Fibroblast of pulmonary artery (primary cell): ENCODE results near the gene ZNHIT6.
"Not testable (repeated sequence)": the region's sequence is repeated elsewhere in the genome, so short reads cannot be mapped to it uniquely, and the experiment has no call there.

Source experiments
- DNase-seq: peaks from one replicate; pipeline ENCODE4 v3.0.0-alpha.2; 2010; ENCODE audit warnings: low read depth
- H3K4me3 ChIP-seq: replicated peaks from 2 replicates; pipeline ENCODE4 v1.5.1; 2011; ENCODE audit warnings: low read depth, mild to moderate bottlenecking, control low read depth, low read length, moderate library complexity
- TF ChIP-seq, protein P1 (sequence below): IDR thresholded peaks from 2 replicates; pipeline ENCODE4 v1.5.1; 2011; ENCODE audit warnings: mild to moderate bottlenecking, control low read depth, low read length, inconsistent platforms; ENCODE audit errors: missing control alignments

Gene ZNHIT6

DNA sequence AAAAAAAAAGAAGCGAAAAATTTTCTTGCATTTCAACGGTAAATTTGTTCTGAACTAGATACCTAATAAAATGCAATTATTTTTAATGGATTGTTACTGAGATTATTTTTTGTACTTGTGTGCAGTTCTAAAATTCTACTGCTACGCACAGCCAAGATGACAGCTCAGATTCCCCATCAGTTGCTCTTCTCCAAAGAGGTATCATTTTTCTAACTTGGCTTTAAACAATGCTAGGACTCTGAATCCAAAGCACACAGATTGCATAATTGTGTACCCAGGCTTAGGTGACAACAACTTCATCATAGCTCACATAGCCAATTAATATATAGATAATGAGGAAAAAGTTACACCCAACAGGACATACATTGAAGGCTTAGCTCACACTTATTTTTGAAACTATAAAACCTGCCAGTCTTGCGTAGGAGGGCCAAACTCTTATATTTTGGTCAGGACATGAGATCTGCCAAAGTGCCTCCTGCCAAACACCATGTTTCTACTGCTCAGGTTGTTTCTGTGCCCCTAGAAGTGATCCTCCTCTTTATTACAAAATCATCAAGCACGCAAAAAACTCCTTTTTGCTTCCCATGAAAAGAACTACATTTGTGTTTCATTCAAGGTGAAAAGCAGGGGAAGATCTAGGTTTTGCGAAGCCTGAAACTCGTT, 10.6 kb upstream of the ZNHIT6 start:
- no peak overlapping the region for H3K4me3 ChIP-seq
- TF ChIP-seq, protein P1, sequence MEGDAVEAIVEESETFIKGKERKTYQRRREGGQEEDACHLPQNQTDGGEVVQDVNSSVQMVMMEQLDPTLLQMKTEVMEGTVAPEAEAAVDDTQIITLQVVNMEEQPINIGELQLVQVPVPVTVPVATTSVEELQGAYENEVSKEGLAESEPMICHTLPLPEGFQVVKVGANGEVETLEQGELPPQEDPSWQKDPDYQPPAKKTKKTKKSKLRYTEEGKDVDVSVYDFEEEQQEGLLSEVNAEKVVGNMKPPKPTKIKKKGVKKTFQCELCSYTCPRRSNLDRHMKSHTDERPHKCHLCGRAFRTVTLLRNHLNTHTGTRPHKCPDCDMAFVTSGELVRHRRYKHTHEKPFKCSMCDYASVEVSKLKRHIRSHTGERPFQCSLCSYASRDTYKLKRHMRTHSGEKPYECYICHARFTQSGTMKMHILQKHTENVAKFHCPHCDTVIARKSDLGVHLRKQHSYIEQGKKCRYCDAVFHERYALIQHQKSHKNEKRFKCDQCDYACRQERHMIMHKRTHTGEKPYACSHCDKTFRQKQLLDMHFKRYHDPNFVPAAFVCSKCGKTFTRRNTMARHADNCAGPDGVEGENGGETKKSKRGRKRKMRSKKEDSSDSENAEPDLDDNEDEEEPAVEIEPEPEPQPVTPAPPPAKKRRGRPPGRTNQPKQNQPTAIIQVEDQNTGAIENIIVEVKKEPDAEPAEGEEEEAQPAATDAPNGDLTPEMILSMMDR, result no peak
- DNase-seq, result no peak

GRCh38 chr1:85714418-85715114, 6.3 kb upstream of the ZNHIT6 start:
- not testable (repeated sequence) for DNase-seq, H3K4me3 ChIP-seq

DNA sequence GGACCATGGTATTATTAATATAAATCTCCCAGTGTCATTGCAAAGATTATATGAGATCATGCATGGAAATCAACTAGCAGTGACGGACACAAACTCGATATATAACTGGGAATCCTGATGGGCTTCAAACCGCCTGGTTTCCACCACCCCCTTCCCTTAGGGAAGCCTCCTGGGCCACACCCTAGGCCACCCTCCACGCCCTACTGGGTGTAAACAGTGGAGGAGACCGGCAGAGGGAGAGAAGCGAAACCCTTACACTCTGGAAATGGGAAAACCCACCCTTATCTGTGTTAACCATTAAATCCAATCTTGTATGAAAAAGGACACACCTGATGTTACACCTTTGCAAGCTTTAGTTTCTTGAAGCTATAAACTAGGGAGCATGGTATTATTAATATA, 595 bp upstream of the ZNHIT6 start:
- H3K4me3 ChIP-seq, result peak overlapping the region; percentile 87
- no peak for DNase-seq
- TF ChIP-seq, protein P1, result no peak

GRCh38 chr1:85707267-85707989, 805 bp downstream of the ZNHIT6 start:
- TF ChIP-seq, protein P1, result no peak
- DNase-seq, result no peak

GRCh38 chr1:85705940-85706339, 2.3 kb downstream of the ZNHIT6 start:
- no peak overlapping the region for H3K4me3 ChIP-seq
- TF ChIP-seq, protein P1, result no peak
- no peak for DNase-seq

More at GRCh38 chr1:85707267-85707989, 805 bp downstream of the ZNHIT6 start:
- peak overlapping the region; percentile 87 for H3K4me3 ChIP-seq

DNA sequence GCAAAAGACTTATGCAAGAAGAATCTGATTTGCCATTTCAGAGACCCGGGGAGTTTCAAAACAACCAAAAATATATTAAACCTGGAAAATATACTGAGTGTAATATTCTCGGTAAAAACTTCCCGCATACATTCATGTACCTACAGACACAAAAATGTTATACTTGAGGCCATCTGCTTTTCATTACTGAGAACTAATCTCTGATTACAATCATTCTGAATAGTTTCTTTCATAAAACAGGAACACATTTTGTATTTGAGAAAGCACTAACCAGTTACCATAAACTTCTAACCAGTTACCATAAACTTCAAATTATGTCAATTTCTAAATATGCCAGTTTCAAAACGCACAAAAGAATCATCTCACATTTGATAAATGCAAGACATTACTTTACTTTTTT, 7.8 kb downstream of the ZNHIT6 start:
- TF ChIP-seq, protein P1, result no peak
- no peak for DNase-seq
- H3K4me3 ChIP-seq, result no peak overlapping the region

DNA sequence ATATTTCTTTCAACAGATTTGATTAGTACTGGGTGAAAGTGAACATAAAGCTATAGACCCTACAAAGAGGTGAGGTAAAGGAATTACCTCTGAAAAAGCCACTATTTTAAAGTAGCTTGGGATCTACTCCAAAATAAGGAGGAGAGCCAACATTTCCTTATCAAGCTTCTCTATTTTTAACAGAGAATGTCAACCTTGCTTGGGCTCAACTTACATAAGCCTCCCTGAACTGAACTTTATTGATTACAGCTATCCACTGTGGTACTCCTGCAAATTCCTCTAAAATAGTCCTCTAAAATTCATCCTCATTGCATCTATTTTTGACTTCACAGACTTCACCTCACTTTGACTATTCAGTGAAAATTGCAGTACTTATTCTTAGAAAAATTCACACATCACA, 10.3 kb downstream of the ZNHIT6 start:
- no peak overlapping the region for H3K4me3 ChIP-seq
- DNase-seq, result no peak
- TF ChIP-seq, protein P1, result no peak
